Measurements from ENCODE around the gene ABHD18.
"Not testable (repeated sequence)": the region's sequence is repeated elsewhere in the genome, so short reads cannot be mapped to it uniquely, and the experiment has no call there.

Gene ABHD18

DNA sequence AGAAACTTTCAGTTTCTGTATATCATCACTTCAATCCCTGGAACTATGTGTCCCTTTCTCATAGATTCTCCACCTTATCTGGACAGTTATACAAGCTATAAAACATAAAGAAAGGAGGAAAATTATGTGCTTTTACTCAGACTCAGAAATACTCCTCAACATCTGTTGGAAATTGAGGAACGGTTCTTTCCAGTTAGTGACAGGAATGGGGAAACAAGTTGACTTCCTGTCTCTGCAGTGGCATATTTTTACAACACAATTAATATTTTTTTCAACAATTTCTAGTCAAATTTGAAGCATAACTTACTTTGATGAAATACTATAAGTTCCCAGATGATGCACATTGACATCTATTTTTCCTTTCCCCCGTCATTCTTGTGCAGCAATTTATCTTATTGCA lies 27.9 kb downstream of the ABHD18 start:
- no peak for DNase-seq (ENCODE audit: low spot score)

DNA sequence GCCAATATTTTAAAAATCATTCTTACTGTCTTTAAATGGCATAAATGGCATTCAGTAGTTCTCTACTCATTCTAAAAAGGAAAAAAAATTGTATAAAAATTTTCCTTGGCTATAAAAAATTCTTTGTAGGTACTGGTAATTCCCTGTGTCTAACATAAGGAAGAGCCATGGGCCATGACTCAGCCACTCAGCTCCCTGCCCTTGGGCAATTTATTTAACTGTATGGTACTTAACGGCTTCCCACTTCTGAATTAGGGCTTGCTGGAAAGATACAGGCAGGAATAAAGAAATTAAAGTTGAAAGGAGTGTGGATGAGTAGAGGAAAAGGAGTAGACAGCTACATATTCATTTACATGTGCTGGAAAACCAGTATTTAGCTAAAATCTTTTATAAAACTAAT lies 30.6 kb downstream of the ABHD18 start:
- DNase-seq (ENCODE audit: low spot score) = peak; percentile 9

DNA sequence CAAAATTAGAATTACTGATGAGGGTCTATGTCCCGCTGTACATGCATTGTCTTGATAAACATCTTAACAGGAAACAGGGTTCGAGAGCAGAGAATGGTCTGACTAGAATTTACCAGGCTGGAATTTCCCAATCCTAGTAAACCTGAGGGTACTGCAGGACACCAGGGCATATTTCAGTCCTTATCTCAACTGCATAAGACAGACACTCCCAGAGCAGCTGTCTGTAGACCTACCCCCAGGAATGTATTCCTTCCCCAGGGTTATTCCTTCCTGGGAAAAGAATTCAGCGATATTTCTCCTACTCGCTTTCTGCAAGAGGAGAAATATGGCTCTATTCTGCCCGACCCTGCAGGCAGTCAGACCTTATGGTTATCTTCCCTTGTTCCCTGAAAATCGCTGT lies 31.3 kb downstream of the ABHD18 start:
- DNase-seq (ENCODE audit: low spot score) = not testable (repeated sequence)

DNA sequence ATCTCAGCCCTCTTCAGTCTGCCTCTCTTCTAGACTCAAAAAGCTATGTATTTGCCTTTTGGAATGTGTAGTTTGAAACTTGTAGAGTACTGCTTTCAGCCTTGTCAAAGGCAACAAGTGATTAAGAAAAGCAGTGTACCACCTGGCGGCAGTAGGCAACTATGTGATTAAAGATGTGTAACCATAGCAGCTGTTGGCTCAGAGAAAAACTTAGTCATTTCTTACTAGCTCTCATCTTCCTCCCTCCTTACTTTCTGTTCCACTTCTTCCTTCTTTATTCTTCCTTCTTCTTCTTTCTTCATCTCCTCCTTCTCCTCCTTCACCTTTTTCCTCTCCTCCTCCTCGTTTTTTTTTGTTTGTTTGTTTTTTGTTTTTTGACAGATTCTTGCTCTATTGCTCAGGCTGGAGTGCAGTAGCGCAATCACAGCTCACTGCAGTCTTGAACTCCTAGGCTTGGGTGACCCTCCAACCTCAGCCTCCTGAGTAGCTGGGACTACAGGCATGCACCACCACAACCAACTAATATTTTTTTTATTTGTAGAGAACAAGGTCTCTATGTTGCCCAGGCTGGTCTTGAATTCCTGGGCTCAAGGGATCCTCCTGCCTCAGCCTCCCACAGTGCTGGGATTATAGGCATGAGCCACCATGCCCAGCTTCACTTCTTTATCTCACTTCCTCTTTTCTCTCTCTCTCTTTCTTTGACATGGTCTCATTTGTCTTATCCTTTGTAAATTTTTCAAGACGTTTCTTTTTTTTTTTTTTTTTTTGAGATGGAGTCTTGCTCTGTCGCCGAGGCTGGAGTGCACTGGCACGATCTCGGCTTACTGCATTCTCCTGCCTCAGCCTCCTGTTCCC lies 32.6 kb downstream of the ABHD18 start:
- peak; percentile 6 for DNase-seq (ENCODE audit: low spot score)

DNA sequence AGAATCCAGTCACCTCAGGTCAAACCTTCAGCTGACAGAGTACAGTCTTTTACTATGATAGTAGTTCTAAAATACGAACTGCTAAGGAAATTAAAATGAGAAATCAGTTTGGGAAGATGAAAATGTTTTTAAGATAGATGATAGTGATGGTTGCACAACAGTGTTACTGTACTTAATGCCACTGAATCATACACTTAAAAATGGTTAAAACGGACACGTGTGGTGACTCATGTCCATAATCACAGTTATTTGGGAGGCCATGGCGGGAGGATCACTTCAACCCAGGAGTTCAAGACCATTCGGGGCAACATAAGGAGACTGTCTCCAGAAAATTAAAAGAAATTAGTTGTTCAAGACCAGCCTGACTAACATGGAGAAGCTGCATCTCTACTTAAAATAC lies 41.4 kb downstream of the ABHD18 start:
- DNase-seq (ENCODE audit: low spot score) = no peak

DNA sequence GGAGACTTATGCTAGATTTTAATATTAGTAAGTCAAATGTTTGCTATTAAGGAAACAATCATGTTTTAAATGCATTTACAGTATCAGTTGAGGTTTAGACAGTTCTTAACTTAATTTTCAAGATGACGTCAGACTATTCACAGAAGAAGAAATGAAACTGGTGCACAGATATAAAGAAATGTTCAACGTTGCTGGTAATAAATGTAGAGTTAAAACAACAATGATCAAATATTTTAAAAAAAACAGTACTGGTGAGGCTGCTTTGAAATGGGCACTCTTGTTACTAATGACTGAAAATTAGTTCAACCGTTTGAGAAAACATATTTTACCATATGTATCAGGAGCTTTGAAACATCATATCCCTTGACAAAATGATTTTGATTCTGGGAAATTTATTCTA lies 44.2 kb downstream of the ABHD18 start:
- DNase-seq (ENCODE audit: low spot score) = no peak

DNA sequence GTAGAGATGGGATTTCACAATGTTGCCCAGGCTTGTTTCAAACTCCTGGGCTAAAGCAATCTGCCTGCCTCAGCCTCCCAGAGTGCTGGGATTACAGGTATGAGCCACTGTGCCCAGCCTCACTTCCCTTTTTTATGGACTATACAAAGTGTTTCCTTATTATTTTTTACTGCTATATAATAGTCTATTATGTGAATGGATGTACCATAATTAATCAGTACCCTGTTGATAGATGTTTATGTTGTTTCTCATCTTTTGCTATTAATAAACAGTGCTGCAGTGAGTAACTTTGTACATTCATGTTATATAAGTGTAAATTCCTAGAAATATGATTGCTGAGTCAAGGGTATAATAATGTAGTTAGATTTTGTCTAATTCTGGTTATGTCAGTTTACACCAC lies 60.1 kb downstream of the ABHD18 start:
- DNase-seq (ENCODE audit: low spot score) = no peak

DNA sequence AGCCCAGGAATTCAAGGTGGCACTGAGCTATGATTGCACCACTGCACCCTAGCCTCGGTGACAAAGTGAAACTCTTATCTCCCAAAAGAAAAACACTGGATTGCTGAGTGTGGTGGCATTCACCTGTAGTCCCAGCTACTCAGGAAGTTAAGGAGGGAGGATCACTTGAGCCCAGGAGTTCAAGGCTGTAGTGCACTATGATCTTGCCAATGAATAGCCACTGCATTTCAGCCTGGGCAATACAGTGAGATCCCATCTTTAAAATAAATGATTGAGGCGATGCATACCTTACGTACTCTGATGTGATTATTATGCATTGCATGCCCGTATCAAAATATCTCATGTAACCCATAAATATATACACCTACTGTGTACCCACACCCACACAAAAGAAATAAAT lies 64.7 kb downstream of the ABHD18 start:
- no peak for DNase-seq (ENCODE audit: low spot score)

DNA sequence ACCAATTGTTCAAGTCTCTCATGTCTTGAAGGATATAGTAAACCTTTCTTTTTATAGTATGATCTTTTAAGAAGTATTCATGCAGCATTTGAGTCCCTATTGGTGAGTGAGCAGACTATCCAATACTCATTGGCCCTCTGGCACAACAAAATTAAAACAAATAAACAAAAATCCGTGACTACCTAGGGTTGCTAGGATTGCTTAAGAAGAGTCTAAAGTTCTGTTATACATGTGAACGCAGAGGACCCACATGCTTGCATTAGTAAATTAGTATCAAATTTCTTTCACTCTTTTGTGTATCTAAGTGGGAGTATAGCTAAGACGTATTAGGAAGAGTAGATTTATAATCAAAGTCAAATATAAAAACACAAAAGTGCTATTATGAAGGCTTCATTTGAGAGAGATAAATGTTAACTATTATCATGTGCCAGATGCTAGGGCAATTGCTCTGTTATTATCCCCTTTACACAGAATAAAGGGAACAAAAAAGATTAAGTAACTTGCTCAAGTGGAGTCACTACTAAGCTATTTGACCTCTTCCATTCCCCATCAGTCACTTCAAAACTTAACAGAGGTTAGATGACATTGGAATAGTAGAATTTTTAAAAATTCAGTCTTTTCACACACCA lies 66.7 kb downstream of the ABHD18 start:
- no peak for DNase-seq (ENCODE audit: low spot score)

DNA sequence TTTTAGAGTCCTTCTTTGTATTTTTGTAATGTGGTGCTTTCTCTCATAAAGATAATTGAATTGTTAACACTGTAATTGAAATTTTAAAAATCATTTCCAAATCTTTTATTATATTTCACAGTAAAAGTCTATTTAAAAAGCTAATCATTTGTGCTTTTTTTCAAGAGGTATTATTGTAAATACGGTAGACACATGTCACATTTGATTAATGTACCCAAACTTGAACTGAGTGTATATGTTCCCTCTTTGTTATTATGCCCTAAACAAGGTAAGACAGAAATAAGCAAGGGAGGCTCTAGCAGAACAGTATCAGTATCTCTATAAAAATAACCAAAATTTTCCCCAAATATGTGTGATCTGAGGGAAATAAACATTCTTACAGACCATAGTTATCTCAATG lies 74.4 kb downstream of the ABHD18 start:
- no peak for DNase-seq (ENCODE audit: low spot score)

DNA sequence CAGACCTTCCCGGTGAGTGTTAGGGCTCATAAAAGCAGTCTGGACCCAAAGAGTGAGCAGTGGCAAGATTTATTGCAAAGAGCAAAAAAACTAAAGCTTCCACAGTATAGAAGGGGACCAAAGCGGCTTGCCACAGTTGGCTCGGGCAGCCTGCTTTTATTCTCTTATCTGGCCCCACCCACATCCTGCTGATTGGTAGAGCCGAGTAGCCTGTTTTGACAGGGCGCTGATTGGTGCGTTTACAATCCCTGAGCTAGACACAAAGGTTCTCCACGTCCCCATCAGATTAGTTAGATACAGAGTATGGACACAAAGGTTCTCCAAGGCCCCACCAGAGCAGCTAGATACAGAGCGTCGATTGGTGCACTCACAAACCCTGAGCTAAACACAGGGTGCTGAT lies 81.8 kb downstream of the ABHD18 start:
- not testable (repeated sequence) for DNase-seq (ENCODE audit: low spot score)

DNA sequence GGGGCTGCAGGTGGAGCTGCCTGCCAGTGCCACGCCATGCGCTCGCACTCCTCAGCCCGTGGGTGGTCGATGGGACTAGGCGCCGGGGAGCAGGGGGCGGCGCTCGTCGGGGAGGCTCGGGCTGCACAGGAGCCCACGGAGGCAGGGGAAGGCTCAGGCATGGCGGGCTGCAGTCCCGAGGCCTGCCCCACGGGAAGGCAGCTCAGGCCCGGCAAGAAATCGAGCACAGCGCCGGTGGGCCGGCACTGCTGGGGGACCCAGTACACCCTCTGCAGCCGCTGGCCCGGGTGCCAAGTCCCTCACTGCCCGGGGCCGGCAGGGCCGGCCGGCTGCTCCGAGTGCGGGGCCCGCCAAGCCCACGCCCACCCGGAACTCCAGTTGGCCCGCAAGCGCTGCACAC lies 82.3 kb downstream of the ABHD18 start:
- not testable (repeated sequence) for DNase-seq (ENCODE audit: low spot score)

DNA sequence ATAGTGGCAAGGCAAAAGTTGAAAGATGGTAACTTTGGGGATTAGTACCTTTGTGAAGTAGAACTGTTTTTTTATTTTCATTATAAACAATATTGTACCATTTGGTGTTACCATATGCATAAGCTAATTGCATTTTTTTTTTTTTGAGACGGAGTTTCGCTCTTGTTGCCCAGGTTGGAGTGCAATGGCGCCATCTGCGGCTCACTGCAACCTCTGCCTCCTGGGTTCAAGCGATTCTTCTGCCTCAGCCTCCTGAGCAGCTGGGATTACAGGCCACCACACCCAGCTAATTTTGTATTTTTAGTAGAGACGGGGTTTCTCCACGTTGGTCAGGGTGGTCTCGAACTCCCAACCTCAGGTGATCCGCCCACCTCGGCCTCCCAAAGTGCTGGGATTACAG lies 86.0 kb downstream of the ABHD18 start:
- not testable (repeated sequence) for DNase-seq (ENCODE audit: low spot score)

DNA sequence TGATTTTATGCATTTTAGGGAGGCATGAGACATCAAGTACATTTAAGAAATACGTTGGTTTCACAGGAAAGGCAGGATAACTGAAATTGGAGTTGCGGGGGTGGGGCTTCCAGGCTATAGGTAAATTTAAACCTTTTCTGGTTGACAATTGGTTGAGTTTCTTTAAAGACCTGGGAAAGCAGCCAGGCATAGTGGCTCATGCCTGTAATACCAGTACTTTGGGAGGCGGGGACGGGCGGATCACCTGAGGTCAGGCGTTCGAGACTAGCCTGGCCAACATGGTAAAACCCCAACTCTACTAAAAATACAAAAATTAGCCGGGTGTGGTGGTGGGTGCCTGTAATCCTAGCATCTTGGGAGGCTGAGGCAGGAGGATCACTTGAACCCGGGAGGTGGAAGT lies 89.7 kb downstream of the ABHD18 start:
- DNase-seq (ENCODE audit: low spot score) = not testable (repeated sequence)

DNA sequence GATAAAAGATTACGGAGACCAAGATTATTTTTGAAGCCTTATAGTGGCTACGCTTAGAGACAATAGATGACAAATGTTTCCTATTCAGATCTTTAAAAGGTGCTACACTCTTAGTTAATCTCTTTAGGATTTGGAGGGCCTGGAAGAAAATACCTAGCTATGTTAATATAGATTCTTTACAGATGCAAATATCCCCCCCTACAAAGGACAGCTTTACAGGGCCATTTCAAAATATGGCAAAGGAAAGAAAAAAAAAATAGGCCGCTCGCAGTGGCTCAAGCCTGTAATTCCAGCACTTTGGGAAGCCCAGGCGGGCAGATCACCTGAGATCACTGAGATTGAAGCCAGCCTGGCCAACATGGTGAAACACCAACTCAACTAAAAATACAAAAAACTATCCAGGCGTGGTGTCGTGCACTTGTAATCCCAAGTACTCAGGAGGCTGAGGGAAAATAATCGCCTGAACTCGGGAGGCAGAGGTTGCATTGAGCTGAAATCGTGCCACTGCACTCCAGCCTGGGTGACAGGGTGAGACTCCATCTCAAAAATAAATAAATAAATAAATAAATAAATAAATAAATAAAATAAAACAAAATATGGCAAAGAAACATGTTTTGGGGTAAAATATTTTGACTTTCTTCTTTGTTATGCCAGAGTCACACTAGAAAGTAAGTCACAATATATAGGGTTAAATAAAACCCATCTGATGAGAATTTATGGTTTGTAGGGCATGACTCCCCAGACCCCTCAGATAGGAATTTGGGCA lies 90.4 kb downstream of the ABHD18 start:
- DNase-seq (ENCODE audit: low spot score) = not testable (repeated sequence)

DNA sequence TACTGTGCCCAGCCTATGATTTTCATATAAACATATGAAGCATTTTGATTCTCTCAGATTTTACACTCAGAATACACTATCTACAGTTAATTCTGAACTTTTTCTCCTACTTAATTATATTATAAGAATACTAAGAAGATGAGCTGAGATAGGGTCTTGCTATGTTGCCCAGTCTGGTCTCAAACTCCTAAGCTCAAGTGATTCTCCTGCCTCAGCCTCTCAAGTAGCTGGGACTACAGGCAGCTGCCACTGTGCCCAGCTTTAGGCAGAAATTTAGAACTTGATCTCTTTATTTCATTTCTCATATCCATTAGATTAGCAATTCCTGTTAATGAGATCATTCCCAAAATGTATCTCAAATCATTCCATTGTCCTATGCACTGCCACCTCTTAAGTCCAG lies 91.2 kb downstream of the ABHD18 start:
- no peak for DNase-seq (ENCODE audit: low spot score)

DNA sequence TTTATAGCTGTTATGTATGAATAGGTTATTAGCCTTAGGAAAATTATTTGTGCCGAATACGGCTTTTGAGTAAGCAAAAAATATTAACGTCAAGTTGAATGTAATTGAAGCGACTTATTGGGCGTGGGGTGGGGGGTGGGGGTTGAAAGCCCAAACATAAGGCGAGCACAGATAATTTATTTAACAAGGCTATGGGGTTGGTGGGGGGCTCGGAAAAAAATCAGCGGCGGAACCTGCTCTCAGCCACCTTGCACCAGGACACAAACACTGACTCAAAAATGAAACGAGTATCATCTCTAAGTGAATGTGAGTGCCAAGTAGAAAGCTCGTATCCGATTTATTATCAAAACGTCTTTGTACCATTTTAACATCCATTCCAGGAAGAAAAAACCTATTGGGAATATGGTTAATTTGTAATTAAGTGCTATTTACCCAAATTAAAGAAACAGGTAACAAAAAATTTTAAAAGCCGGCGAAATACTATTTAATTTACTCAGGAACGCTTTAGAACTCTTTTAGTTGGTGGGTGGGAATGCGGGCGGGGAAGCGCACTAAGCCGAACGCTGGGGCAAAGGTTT lies 95.0 kb downstream of the ABHD18 start:
- peak; percentile 27 for DNase-seq (ENCODE audit: low spot score)

DNA sequence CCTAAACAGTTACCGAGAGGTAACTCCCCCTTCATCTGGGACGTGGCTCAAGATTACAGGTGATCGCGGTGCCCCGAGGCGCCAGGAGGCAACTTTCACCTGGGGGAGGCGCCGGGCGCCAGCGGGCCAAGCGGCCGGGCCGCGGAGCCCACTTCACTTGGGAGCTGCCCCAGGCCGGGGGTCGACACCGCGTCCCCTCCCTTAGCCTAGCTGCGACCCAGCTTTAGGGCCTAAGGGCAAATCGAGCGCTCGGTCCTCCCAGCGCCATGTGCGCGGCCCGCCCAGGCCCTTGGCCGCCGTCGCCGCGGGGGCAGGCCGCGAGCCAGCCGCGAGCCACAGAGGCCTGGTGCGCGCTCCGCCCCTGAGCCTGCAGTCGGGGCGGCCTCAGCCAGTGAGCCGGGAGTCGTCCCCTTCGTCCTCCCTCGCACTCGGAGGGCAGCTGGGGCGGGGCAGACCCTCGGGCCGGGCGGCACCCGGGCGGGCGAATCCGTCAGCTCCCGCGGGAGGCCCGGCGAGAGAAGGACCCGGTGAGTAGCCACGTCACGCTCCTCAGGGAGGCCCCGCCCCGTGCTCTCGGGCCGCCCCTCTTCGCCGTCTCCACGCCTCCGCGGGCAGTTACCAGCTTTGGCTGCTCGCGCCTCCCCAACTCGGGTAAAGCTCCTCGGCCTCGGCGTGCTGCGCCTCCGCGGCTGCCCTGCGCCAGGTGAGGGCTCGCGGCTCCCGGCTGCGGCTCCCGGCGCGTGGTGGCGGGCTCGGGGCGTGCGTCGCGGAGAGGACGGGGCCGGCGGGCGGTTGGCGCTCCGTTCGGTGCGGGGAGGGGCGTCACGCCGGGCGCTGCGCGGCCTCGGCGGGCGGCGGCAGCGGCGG lies 95.7 kb downstream of the ABHD18 start, which contains the start of gene LARP1B:
TSS of gene LARP1B (plus strand) at position 614 of the 867 bp plus-strand sequence. CDS start 13,640 bp downstream, outside the sequence.
- DNase-seq (ENCODE audit: low spot score) = peak; percentile 99

DNA sequence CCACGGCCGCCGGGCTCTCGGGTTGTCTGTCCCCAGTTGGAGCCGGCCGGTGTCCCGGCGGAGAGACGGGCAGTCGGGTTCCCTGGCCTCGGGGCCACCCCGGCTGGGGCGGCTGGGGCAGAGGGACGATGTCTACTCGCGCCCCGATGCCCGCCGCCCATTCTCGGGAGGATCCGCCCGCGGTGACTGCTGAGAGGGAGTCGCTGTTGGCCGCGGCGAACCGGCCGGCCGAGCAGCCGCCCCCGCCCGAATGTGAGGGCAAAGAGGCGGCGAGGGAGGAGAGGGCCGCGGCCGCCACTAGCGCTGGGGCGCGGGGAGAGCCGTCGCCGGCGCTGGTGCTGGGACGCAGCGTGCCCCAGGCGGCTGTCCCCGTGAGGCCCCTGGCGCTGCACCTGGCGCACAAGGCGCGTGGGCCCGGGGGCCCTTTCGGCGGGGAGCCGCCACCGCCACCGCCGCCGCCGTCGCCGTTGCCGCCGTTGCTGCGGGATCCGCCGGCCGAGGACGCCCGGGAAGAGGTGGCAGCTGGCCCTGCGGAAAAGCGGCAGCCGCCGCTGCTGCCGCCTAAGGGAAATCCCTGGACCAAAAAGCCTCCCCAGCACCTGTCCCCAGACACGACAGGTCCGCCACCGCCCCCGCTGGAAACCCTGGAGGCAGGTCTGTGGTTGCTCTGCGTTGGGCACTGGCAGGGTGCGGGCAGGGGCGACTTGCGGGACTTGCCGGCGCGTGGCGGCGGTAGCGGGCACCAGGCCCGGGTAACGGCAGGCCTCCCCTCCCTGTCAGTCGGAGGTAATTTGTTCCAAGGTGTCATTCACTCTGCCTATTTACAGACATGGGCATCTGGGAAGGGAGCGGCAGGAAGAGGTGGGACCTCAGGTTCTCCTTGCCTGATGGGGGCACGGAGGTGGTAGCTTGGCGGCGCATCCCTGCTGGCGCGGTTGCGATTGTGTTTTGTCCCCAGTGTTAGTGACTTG lies 96.6 kb downstream of the ABHD18 start:
- DNase-seq (ENCODE audit: low spot score) = peak; percentile 76

DNA sequence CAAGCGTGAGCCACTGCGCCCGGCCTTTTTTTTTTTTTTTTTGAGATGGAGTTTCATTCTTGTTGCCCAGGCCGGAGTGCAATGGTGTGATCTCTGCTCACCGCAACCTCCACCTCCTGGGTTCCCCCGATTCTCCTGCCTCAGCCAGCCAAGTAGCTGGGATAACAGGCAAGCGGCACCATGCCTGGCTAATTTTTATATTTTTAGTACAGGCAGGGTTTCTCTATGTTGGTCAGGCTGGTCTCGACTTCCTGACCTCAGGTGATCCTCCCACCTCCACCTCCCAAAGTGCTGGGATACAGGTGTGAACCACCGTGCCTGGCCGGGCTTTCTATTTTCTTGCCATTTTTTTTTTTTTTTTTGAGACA lies 101.2 kb downstream of the ABHD18 start:
- DNase-seq (ENCODE audit: low spot score) = not testable (repeated sequence)

All from GM03348 (cell line).